Activated CD8-positive, alpha-beta T cell treated with anti-CD3 and anti-CD28 coated beads for 36 hours (primary cell): ENCODE measurements around the gene TMEM208. TPM values are rescaled to one million over a fixed set of nuclear protein-coding genes. Genes with fewer than 3 reads are reported as not detected.

Experiments
- ATAC-seq: fragments of 200-7000 bp; cut with Tn5 transposase; one replicate; pipeline ENCODE4 v1.10.0; 2021; ENCODE audit warnings: mild to moderate bottlenecking, moderate library complexity
- CTCF ChIA-PET: fragments of 350-600 bp; sonication (Branson Sonifier 250); formaldehyde crosslinking; loops from one replicate; lab custom pipeline; 2021; ENCODE audit warnings: antibody characterized with exemption; lab: Charles Lee
- POLR2A ChIA-PET: fragments of 350-600 bp; sonication (Branson Sonifier 250); formaldehyde crosslinking; loops from one replicate; lab custom pipeline; 2021; ENCODE audit warnings: antibody characterized with exemption; lab: Charles Lee
- DNase-seq: peaks from one replicate; pipeline ENCODE4 v3.0.0-alpha.2; 2020
- H3K27ac Mint-ChIP-seq: one replicate; pipeline ENCODE4 v1.8.0; 2021; ENCODE audit warnings: mild to moderate bottlenecking, mixed read lengths
- H3K27me3 Mint-ChIP-seq: one replicate; pipeline ENCODE4 v1.8.0; 2021; ENCODE audit warnings: mixed read lengths
- H3K36me3 Mint-ChIP-seq: one replicate; pipeline ENCODE4 v1.8.0; 2021; ENCODE audit warnings: low read depth, mixed read lengths
- H3K4me1 Mint-ChIP-seq: one replicate; pipeline ENCODE4 v1.8.0; 2021; ENCODE audit warnings: low read depth, mixed read lengths
- H3K4me3 Mint-ChIP-seq: one replicate; pipeline ENCODE4 v1.8.0; 2021; ENCODE audit warnings: mild to moderate bottlenecking, moderate library complexity, mixed read lengths
- H3K9me3 Mint-ChIP-seq: one replicate; pipeline ENCODE4 v1.8.0; 2021; ENCODE audit warnings: mixed read lengths
- intact Hi-C: fragments of 100-400 bp; cut with micrococcal nuclease; formaldehyde crosslinking; loops from one replicate; pipeline ENCODE4 v1.10.0; 2022
- total RNA-seq, 2 experiments: library from RNA; stranded (reverse); gene quantifications; one replicate each; pipeline ENCODE4 v1.2.3, GENCODE V29; 2021
- TF ChIP-seq, protein P1 (sequence below): fragments of 200-600 bp; IDR thresholded peaks from one replicate; pipeline ENCODE4 v1.8.0; 2022; ENCODE audit warnings: antibody characterized with exemption, mild to moderate bottlenecking

The TMEM208 gene
- total RNA-seq, 2 experiments from 2014 or later, result 25.7 to 30.7 TPM

DNA sequence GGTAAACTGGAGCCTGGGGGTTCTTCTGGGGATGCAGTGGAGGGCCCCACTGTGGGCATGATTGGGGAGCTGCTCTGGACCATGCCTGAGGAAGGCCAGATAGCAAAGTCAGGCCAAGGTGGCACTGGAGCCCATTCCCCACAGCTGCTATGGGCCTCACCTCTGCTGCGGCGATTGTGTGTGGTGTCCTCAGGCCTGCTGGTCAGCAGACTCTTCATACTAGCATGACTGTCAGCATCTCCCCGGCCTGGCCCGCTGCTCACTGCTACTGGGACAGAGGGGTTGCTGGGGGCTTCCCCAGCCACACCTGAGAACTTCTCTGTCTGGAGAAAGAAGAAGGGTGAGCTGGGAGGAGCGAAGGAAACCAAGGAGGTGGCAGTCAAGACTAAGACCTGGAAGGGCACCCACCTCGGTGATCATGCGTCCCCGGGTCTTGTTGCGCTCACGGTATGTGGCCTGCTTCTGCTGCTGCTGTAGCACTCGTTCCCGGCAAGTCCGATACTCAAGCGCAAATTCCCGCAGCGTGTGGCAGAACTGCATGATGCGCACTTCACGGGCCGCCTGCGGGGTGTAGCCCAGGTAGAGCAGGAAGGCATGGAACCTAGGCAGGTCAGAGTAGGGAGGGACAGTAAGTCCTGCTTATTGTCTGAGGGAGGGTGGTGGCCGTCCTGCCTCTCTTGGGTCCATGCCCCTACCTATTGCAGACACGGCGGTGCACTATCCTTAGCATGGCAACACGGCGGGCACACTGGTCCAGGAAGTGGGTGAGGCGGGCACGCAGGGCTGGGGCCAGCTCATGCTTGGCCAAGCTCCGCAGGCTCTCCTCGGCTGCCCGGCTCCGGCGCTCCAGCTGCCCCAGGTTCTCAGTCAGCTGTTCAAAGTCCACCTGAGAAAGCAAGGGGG lies 3.2 kb downstream of the TMEM208 start:
- CTCF ChIA-PET, result interaction anchor here (0.8 to 1.2 kb wide), 3 partner anchors 14 to 75 kb away, joined by 3 to 4 read pairs (median 3); no protein-coding TSS in a partner anchor

DNA sequence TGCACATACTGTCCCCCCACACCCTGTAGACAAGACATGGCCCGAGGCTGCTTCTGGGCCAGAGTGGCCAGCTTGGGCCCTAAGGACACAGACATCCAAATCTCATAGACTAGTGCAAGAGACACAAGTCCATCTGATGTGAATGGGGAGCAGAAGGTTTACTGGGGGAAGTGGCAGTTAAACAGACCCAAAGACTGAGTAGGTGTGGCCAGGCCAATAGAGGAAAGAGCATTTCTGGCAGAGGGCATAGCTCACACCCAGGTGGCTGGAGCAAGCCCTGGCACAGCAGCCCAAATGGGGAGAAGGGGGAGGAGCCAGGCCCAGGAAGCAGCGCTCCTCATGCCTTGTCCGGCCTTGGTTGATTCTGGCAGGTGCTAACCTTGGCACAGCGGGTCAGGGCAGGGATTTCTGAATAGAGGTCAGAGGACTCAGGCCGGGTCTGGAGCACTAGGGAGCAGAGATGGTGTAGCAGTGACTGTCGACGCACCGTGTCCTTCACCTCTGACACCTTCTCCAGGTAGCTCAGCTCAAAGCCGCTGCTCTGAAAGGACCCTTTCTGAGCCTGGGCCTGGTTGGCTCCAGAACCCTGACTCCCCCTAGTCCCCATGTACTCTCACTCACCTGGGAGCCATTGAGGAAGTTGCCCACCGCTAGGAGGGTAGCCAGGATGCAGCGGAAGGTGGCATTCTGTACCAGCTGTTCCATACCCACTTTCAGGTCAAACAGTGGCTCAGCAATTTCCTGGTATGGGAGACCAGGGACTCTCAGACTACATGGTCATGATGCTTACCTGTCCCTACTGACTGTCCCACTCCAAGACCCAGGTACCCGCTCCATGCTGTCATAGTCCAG lies 4.1 kb downstream of the TMEM208 start:
- Mint-ChIP-seq H3K4me3 (no peak overlapping the region), H3K27ac (no peak overlapping the region), H3K4me1 (peaks cover 17% of the 10 kb centered on the region), H3K36me3 (peaks cover 55% of the 10 kb centered on the region), H3K9me3 (no peaks in the 10 kb centered on the region), H3K27me3 (no peaks in the 10 kb centered on the region)
- TF ChIP-seq, protein P1, sequence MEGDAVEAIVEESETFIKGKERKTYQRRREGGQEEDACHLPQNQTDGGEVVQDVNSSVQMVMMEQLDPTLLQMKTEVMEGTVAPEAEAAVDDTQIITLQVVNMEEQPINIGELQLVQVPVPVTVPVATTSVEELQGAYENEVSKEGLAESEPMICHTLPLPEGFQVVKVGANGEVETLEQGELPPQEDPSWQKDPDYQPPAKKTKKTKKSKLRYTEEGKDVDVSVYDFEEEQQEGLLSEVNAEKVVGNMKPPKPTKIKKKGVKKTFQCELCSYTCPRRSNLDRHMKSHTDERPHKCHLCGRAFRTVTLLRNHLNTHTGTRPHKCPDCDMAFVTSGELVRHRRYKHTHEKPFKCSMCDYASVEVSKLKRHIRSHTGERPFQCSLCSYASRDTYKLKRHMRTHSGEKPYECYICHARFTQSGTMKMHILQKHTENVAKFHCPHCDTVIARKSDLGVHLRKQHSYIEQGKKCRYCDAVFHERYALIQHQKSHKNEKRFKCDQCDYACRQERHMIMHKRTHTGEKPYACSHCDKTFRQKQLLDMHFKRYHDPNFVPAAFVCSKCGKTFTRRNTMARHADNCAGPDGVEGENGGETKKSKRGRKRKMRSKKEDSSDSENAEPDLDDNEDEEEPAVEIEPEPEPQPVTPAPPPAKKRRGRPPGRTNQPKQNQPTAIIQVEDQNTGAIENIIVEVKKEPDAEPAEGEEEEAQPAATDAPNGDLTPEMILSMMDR, result no peak
- ATAC-seq, result no peak
- intact Hi-C loops, result no loop called here
- ChIA-PET CTCF (no interaction called here), POLR2A (interaction anchor here (0.6 to 12.3 kb wide), 5 partner anchors 8 to 38 kb away, joined by 3 to 123 read pairs (median 3); partner anchors contain the start of genes FHOD1 and SLC9A5)
- DNase-seq, result no peak

More for the DNA sequence above, 3.2 kb downstream of the TMEM208 start:
- H3K9me3 Mint-ChIP-seq, result no peaks in the 10 kb centered on the region
- peaks cover 25% of the 10 kb centered on the region for H3K4me1 Mint-ChIP-seq
- no peaks in the 10 kb centered on the region for H3K27me3 Mint-ChIP-seq
- POLR2A ChIA-PET, result interaction anchor here (0.6 to 12.3 kb wide), 5 partner anchors 9 to 37 kb away, joined by 3 to 123 read pairs (median 3); partner anchors contain the start of genes FHOD1 and SLC9A5
- ATAC-seq (no peak), DNase-seq (no peak)
- H3K36me3 Mint-ChIP-seq, result peaks cover 53% of the 10 kb centered on the region
- H3K4me3 Mint-ChIP-seq, result peak overlapping the region; percentile 100
- intact Hi-C loops, result no loop called here
- TF ChIP-seq, protein P1, result no peak
- H3K27ac Mint-ChIP-seq, result no peak overlapping the region

DNA sequence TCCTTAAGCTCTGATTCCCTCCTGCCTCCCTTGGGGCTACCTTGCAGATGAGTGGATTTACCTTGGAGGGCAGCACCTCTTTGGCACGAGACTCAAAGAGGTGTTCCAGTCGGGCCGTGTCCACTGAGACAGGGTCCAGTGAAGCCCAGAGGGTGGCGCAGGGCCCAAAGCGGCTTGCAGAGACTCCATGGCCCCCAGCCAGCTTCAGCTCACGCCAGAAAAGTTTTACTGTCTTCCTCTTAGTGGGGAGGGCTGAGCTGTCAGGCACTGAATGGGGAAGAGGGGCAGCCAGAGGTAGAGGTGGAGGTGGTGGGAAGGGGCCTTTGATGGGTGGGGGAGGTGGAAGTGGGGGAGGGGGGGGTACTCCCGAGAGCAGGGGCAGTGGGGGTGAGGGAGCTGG lies 6.7 kb downstream of the TMEM208 start:
- CTCF ChIA-PET, result no interaction called here
- H3K36me3 Mint-ChIP-seq, result peaks cover 60% of the 10 kb centered on the region
- ATAC-seq (no peak), DNase-seq (no peak)
- TF ChIP-seq, protein P1, result no peak
- H3K4me1 Mint-ChIP-seq, result peaks cover 6% of the 10 kb centered on the region
- no peaks in the 10 kb centered on the region for H3K27me3 Mint-ChIP-seq
- POLR2A ChIA-PET, result interaction anchor here (0.8 to 12.3 kb wide), 2 partner anchors 12 to 30 kb away, joined by 3 to 123 read pairs; partner anchors contain the start of genes FHOD1 and SLC9A5
- no peak overlapping the region for H3K4me3 Mint-ChIP-seq
- no peak overlapping the region for H3K27ac Mint-ChIP-seq
- intact Hi-C loops, result no loop called here
- H3K9me3 Mint-ChIP-seq, result no peaks in the 10 kb centered on the region

DNA sequence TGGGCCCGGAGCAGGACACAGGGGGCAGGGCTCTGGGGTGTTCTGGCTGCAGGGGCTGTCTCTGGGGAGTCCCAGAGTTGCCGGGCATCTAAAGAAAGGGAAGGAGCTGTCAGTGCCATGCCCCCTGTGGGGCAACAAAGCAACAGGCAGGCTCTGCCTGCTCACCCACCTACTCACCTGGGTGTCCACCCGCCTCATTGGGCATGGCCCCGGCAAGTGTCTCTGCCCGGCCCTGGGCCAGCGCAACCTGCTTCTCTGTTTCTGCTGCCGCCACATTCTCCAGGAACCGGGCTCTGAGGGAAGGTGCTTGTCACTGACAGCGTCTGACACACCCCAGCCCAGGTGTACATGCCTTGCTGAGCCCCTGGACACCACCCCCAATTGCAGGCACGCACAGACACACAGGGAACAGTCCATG lies 7.3 kb downstream of the TMEM208 start:
- ChIA-PET POLR2A (interaction anchor here (0.6 to 12.3 kb wide), 5 partner anchors 12 to 221 kb away, joined by 3 to 123 read pairs (median 3); partner anchors contain the start of genes FHOD1 and SLC9A5), CTCF (no interaction called here)
- Mint-ChIP-seq H3K9me3 (no peaks in the 10 kb centered on the region), H3K4me1 (peaks cover 4% of the 10 kb centered on the region), H3K27ac (no peak overlapping the region), H3K36me3 (peaks cover 54% of the 10 kb centered on the region), H3K4me3 (no peak overlapping the region), H3K27me3 (no peaks in the 10 kb centered on the region)
- no peak for ATAC-seq
- TF ChIP-seq, protein P1, result no peak
- intact Hi-C loops, result no loop called here
- DNase-seq, result no peak
